Inflammatory macrophage treated with lipopolysaccharide for 4 hours (primary cell): ENCODE data around the gene RARG.

Experiments used
- DNase-seq: peaks from one replicate; pipeline ENCODE4 v3.0.0-alpha.2; 2020

The RARG gene

GRCh38 chr12:53231921-53232645 lies at the start of gene RARG:
RARG (minus strand) TSS chr12:53232209; CDS start chr12:53227545, 4,664 bp downstream.
- DNase-seq, result no peak

GRCh38 chr12:53279888-53280498 lies 48.0 kb upstream of the RARG start:
- no peak for DNase-seq

GRCh38 chr12:53279283-53279869 lies 47.4 kb upstream of the RARG start:
- DNase-seq, result no peak

GRCh38 chr12:53277981-53278380 lies 46.0 kb upstream of the RARG start:
- DNase-seq, result no peak

- no peak for DNase-seq
Observed at GRCh38 chr12:53276511-53276910, 44.5 kb upstream of the RARG start.

- DNase-seq, result no peak
Observed at GRCh38 chr12:53274445-53274844, 42.4 kb upstream of the RARG start.

- no peak for DNase-seq
Observed at GRCh38 chr12:53268630-53269562, 36.9 kb upstream of the RARG start.

GRCh38 chr12:53267999-53268629 lies 36.1 kb upstream of the RARG start, which contains the start of gene ESPL1:
ESPL1 (plus strand) TSS chr12:53268299; CDS start chr12:53268767, 468 bp downstream.
- peak; percentile 97 for DNase-seq

GRCh38 chr12:53267306-53267998 lies 35.4 kb upstream of the RARG start:
- DNase-seq, result peak; percentile 80

- no peak for DNase-seq
Observed at GRCh38 chr12:53265783-53266182, 33.8 kb upstream of the RARG start.

GRCh38 chr12:53259891-53260290 lies 27.9 kb upstream of the RARG start:
- DNase-seq, result no peak

- DNase-seq, result no peak
Observed at GRCh38 chr12:53258541-53259539, 26.8 kb upstream of the RARG start.

GRCh38 chr12:53255996-53256395 lies 24.0 kb upstream of the RARG start:
- DNase-seq, result peak; percentile 64

GRCh38 chr12:53254816-53255545 lies 23.0 kb upstream of the RARG start:
- no peak for DNase-seq

GRCh38 chr12:53253298-53253697 lies 21.3 kb upstream of the RARG start:
- DNase-seq, result no peak

- peak; percentile 27 for DNase-seq
Observed at GRCh38 chr12:53252349-53252916, 20.4 kb upstream of the RARG start.

GRCh38 chr12:53251477-53252348 lies 19.7 kb upstream of the RARG start:
- DNase-seq, result peak; percentile 75

- DNase-seq, result no peak
Observed at GRCh38 chr12:53245286-53245685, 13.3 kb upstream of the RARG start.
